ENCODE data around the gene ZNF226. TPM values are rescaled to one million over a fixed set of nuclear protein-coding genes. Genes with fewer than 3 reads are reported as not detected.
A peak's percentile ranks its signal among the peaks of the same experiment; 100 is the strongest.

ZNF226 gene
- total and polyA plus RNA-seq, 2 experiments from 2014 or later: 30.9 TPM

GRCh38 chr19:44204772-44205171 lies 39.9 kb downstream of the ZNF226 start:
- Histone ChIP-seq H3K9me3 (ENCODE audit: low read depth) (no peaks in the 10 kb centered on the region), H4K20me1 (ENCODE audit: insufficient read depth, poor library complexity, severe bottlenecking) (no peaks in the 10 kb centered on the region), H2AFZ (no peak overlapping the region)

DNA sequence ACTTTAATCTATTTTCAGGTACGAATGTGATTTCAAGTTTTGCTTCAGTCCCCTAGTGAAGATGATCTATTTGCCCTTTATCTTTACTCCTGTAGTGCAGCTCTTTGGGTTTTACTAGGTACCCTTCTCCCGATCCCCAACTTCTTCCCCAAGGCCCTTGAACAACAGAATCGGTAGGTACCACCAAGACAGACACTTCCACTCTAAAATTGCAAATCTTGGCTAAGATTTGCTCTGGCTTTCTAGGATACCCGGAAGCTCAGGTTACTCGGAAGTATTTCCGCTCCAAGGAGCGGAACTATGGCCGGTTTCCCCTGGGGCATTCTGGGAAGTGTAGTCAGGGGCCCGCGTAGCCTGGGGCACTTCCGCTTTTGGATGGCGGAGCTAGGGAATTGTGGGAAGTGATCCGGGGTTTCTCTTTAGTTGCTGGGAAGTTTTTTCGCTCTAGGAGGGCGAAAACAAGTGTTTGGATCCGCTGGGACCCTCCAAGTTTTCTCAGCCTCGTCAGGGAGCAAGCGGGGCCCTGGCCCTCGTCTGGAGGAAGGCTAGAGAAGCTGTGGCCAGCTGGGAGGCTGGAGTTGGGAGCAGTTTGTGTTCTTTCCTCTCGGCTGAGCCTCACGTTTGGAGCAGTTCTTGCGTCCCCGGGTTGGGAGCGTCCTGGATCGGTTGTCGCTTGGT lies 42.4 kb downstream of the ZNF226 start:
- peak; percentile 96 for DNase-seq (ENCODE audit: low spot score)
- Histone ChIP-seq H3K4me2 (peak overlapping the region; percentile 82), H2AFZ (peak overlapping the region; percentile 84), H3K9me2 (replicated peaks; ENCODE audit: insufficient read depth) (no peaks in the 10 kb centered on the region), H3K79me2 (peaks cover 8% of the 10 kb centered on the region), H3K9me3 (ENCODE audit: low read depth) (no peaks in the 10 kb centered on the region), H3K4me1 (ENCODE audit: insufficient read depth) (peaks cover 5% of the 10 kb centered on the region), H3K27me3 (no peaks in the 10 kb centered on the region), H4K20me1 (ENCODE audit: insufficient read depth, poor library complexity, severe bottlenecking) (no peaks in the 10 kb centered on the region), H3K4me3 (peak overlapping the region; percentile 67), H3K36me3 (replicated peaks; ENCODE audit: insufficient read depth, low read depth) (no peaks in the 10 kb centered on the region), H3K27ac (peak overlapping the region; percentile 89)
- 6% methylated on average over 26 of the region's 26 CpGs for WGBS (ENCODE audit: low lambda C conversion rate, missing lambda C conversion rate)
- no peak for TF ChIP-seq EZH2 (IDR thresholded peaks at IDR 0.05; ENCODE audit: borderline replicate concordance)
- TF ChIP-seq, protein P1, sequence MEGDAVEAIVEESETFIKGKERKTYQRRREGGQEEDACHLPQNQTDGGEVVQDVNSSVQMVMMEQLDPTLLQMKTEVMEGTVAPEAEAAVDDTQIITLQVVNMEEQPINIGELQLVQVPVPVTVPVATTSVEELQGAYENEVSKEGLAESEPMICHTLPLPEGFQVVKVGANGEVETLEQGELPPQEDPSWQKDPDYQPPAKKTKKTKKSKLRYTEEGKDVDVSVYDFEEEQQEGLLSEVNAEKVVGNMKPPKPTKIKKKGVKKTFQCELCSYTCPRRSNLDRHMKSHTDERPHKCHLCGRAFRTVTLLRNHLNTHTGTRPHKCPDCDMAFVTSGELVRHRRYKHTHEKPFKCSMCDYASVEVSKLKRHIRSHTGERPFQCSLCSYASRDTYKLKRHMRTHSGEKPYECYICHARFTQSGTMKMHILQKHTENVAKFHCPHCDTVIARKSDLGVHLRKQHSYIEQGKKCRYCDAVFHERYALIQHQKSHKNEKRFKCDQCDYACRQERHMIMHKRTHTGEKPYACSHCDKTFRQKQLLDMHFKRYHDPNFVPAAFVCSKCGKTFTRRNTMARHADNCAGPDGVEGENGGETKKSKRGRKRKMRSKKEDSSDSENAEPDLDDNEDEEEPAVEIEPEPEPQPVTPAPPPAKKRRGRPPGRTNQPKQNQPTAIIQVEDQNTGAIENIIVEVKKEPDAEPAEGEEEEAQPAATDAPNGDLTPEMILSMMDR (IDR thresholded peaks at IDR 0.05; ENCODE audit: poor library complexity): no peak

More at GRCh38 chr19:44204772-44205171, 39.9 kb downstream of the ZNF226 start:
- Histone ChIP-seq H3K9me2 (replicated peaks; ENCODE audit: insufficient read depth) (no peaks in the 10 kb centered on the region), H3K4me1 (ENCODE audit: insufficient read depth) (peaks cover 5% of the 10 kb centered on the region), H3K4me2 (no peak overlapping the region), H3K36me3 (replicated peaks; ENCODE audit: insufficient read depth, low read depth) (no peaks in the 10 kb centered on the region), H3K4me3 (no peak overlapping the region), H3K27ac (no peak overlapping the region), H3K79me2 (peaks cover 8% of the 10 kb centered on the region), H3K27me3 (no peaks in the 10 kb centered on the region)
- DNase-seq (ENCODE audit: low spot score): no peak
- WGBS (ENCODE audit: low lambda C conversion rate, missing lambda C conversion rate): 64% methylated on average over 2 of the region's 2 CpGs
- TF ChIP-seq EZH2 (IDR thresholded peaks at IDR 0.05; ENCODE audit: borderline replicate concordance) (no peak), EZH2phosphoT487 (IDR thresholded peaks at IDR 0.05; ENCODE audit: low read depth, severe bottlenecking, unreplicated experiment) (no peak)
- TF ChIP-seq, protein P1 (IDR thresholded peaks at IDR 0.05; ENCODE audit: poor library complexity): no peak

- H3K36me3 ChIP-seq (replicated peaks; ENCODE audit: insufficient read depth, low read depth): no peaks in the 10 kb centered on the region
- peak within 1 kb of the TSS; percentile 36 for H3K27ac ChIP-seq
- WGBS (ENCODE audit: low lambda C conversion rate, missing lambda C conversion rate): 1% methylated on average over 34 of the region's 37 CpGs
- H2AFZ ChIP-seq: peak within 1 kb of the TSS; percentile 85
- TF ChIP-seq EZH2phosphoT487 (IDR thresholded peaks at IDR 0.05; ENCODE audit: low read depth, severe bottlenecking, unreplicated experiment) (no peak), EZH2 (IDR thresholded peaks at IDR 0.05; ENCODE audit: borderline replicate concordance) (no peak)
- TF ChIP-seq, protein P1 (IDR thresholded peaks at IDR 0.05; ENCODE audit: poor library complexity): no peak
- peak within 1 kb of the TSS; percentile 80 for H3K4me2 ChIP-seq
- H3K9me2 ChIP-seq (replicated peaks; ENCODE audit: insufficient read depth): no peaks in the 10 kb centered on the region
- H3K9me3 ChIP-seq (ENCODE audit: low read depth): no peaks in the 10 kb centered on the region
- peak; percentile 94 for DNase-seq (ENCODE audit: low spot score)
- H3K4me1 ChIP-seq (ENCODE audit: insufficient read depth): peaks cover 14% of the 10 kb centered on the region
- H4K20me1 ChIP-seq (ENCODE audit: insufficient read depth, poor library complexity, severe bottlenecking): no peaks in the 10 kb centered on the region
- peaks cover 39% of the 10 kb centered on the region for H3K79me2 ChIP-seq
- peak within 1 kb of the TSS; percentile 78 for H3K4me3 ChIP-seq
- H3K27me3 ChIP-seq: no peaks in the 10 kb centered on the region
Measured at GRCh38 chr19:44212250-44212865, 47.5 kb downstream of the ZNF226 start, which contains the start of gene ZNF227. Gene ZNF227 (plus strand): TSS chr19:44212532. CDS start chr19:44217793, 5,261 bp downstream.
